GM21390 (cell line): ENCODE results near the gene ZRANB2.

Experiments
- ATAC-seq: cut with Tn5 transposase; IDR thresholded peaks from one replicate; pipeline ENCODE4 v1.9.1; 2021; ENCODE audit not compliant: unreplicated experiment

ZRANB2 gene, protein sequence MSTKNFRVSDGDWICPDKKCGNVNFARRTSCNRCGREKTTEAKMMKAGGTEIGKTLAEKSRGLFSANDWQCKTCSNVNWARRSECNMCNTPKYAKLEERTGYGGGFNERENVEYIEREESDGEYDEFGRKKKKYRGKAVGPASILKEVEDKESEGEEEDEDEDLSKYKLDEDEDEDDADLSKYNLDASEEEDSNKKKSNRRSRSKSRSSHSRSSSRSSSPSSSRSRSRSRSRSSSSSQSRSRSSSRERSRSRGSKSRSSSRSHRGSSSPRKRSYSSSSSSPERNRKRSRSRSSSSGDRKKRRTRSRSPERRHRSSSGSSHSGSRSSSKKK

DNA sequence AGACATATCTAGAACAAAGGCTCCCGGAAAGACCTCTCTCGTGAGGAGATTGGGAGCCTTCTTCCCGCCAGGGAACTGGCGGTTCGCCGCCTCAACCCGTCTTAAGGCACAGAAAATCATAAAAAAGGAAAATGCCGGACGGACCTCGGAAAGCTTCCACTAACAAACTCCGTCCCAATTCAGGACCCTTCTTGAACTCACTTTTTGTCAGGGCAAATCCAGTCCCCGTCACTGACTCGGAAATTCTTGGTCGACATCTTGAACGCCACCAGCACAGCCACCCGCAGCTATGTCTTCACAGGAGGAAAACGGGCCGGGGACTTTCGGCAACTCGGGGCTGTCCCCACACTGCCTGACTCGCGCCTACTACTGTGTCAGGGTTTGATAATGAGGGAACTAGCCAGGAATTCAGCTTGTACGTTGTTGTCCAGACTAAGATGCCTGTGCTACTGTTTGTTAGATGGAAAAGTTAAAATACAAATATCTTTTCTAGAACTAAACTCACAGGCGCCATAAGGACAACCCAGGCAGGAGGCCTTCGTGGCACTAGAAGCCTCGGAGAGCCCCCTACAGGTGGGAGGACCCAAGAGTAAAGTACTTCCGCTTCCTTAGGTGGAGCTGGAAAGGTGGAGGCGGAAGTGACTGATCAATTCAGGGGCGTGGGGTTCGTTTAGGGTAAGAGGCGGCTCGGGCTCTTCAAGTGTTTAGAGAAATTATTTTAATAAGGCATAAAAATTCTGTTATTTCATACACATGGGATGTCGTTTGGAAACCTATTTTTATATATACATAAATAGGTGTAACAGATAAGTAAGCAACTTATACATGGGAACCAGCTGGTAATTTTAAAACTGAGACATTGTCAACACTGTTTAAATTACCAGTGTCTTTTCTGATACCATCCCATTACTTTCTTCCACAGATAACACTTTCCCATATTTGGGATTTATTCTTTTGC is at the start of gene ZRANB2:
TSS of gene ZRANB2 (minus strand) at position 297 of the 958 bp plus-strand sequence. CDS start at position 257, 40 bp downstream.
- ATAC-seq = peak; percentile 99

DNA sequence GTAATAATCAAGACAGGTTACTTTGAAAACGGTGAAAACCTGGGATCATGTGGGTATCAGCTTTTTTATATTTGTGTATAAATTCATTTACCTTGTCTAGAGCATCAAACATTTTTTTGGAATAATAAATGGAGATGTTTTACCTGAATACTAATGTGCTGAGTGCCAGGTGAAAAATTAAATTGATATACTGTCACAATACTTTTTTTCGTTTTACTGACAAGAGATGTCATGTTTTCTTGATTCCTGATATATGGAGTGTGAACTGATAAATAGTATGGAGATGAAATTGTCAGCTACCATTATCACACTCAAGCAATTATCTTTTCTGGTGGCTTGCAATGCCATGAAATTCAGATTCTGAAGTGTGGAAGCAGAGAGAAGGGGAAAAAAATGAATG is 47.2 kb upstream of the ZRANB2 start:
- ATAC-seq = no peak

DNA sequence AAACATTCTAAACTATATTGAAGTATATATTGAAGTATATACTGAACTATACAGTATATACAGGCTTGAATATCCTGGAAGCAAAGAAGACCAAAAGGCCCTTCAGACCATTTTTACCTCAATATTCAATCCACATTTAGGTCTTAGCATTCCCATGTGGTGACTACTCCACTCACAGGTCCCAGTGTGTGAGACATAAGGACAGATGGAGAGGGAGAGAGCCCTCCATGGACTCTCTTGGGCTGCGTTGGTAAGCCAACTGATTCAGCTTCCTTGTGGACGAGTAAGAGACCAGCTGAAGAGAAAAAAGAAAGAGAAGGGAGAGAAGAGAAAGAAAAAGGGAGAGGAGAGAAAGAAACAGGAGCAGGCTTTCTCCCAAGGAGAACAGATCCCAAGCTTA is 37.3 kb upstream of the ZRANB2 start:
- no peak for ATAC-seq

DNA sequence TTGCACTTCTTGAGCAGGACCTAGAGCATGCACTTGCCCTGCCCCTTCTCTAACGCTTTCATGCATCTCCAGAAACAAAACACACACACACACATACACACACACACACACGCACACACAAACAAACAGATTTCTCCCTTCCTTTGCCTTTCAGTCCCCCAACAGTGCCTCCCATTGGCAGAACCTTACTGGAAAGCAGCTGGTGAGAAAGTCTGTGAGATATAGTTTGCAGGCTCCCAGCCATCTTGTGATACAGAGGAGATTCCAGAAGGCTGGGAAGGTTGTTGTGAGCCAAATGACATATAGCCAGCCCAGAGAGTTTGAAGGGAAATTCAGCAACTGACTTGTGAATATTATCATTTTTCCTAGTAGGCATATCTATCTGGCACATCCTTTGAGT is 35.9 kb upstream of the ZRANB2 start:
- ATAC-seq = no peak

DNA sequence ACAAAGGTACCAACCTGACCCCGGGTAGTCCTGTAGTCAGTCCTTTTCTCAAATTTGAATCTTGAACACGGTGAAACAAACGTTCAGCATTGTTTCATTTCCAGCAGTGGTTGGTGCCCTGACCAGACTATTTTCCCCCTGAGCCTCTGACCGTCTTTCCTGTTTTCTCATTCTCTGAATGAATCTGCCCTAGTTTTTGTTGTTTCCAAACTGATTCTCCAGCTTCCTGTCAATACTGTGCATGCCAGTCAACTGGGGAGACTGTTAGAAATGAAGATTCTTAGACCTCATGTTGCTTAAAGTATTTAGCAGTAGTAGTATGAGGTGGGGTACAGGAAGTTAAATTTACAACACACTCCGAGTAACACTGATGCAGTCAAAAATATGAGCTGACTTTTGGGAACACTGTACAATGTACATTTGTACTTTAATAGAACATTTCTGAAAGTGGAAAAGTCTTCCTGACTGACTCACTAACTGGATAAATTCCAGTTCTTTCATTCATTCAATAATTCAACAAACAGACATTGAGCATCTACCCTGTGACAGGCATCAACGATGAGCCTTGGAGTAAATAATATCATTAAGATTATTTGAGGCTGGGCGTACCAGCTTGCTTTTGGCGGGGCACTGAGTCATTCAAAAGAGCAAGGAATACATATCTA is 26.0 kb upstream of the ZRANB2 start:
- no peak for ATAC-seq

DNA sequence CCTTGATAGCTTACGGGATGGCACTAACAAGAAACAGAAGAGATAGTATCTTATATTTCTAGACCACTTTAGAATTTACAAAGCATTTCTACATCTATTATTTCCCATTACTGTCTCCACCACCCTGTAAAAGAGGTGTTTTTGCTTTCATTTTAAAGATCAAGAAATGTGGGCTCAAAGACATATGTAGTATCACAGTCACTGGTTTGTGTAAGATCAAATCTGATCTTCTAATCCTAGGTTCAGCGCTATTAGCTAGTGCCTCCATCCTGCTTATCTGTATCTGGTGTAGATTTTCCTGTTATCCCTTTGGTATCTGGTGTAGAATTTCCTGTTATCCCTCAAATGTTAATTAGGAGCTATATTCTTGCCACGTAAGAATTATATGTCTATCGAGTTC is 23.6 kb upstream of the ZRANB2 start:
- ATAC-seq = no peak

DNA sequence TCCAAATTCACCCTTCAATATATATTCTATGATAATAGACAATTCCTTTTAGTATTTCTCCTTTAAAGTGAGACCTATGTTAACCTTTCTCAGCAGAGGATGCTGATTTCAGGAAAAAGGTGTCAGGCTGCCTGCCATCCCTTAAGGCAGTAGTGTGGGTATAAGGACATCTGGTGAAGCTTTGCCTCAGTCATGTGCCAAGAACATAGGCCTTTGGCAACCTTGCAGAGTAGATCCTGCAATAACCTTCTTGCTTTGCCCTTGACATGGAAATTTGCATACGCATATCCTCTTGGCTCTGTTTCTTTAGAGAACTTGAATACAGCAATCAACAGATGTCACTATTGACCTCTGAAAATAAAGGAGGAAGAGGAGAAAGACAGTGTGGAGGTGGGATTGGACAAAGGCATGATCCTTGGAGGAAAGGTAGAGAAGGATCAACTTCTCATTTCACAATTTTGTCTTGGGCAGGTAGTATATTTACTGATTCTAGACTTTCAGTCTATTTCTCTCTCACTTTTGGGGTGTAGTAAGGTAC is 21.1 kb upstream of the ZRANB2 start:
- no peak for ATAC-seq

DNA sequence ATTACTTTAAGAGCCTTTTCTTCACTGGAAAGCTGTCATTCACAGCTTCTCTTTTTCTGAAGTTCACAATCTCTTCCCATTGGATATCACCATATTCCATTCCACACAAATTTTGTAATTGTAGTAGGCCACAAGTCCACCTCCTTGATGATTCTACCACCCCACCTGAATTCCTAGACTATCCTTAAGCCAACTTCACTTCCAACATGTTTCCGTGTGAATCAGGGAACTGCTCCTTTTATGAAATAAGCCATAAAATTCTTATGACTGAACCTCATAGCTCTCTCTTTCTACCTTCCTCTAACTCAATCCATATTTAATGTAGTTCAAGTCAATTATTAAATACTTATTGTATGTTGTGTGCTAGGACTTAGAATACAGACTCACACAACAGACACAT is 16.6 kb upstream of the ZRANB2 start:
- no peak for ATAC-seq

DNA sequence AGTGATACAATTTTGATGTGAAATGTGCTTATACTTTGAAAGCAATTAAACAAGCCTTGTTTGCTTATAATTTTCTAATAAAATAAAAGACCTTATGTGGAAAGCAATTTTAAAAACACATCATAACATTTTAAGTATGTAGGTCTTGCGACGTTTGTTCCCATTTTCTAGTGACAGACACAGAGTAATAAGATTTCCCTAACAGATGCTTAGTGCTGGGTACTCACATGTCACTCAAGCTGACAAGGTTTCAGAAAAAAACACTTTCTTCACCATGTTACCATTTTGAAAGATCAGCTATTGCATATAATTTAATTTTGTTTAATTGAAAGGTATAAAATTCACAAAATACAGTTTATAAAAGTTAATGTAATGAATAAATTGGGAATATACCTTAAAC is 14.1 kb upstream of the ZRANB2 start:
- ATAC-seq = no peak

DNA sequence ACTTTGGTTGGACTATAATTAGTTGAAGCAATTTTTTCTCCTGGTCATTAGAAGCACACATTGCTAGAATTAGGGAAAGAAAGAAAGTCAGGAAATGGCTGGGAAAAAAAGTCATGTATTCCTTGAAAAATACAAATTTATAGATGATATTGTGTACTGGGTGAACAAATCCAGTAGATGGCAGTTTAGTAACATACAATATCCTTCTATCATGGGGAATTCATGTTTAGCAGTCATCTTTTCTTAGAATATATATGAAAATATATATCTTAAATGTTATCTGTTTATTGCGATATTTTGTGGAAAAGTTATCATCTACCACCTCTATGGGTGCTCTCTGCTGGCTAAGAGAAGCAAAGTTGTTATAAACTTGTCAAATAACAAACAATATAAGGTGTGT is 13.1 kb upstream of the ZRANB2 start:
- no peak for ATAC-seq

DNA sequence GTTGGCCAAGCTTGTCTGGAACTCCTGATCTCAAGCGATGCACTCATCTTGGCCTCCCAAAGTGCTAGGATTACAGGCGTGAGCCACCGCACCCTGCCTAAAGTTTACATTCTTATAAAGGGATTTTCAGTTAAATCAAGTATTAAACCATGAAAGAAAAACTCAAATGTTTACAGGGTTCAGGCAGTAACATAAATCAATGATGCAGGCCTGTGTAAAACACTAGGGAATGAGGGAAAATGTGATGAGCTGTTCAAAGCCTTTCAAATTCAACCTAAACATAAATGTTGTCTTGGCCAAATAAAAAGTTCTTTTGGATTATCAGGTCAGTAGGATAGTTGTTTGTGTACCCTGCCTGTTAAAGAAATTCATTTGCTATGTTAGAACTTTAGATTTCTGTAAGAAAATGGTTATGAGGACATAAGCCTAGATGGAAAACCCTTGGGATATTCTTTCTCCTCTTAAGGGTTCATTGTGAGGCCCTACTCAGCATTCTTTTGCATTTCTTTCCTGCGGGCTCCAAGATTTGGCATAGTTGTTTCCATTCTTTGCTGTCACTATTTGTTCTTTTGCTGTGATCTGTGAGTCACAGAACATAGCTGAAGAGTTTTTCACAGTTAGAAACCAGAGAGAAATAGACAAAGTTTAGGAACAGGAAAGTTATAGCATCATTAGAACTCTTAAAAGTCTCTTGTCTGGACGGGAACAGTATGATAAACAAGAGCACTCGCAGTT is 8.9 kb upstream of the ZRANB2 start:
- no peak for ATAC-seq

DNA sequence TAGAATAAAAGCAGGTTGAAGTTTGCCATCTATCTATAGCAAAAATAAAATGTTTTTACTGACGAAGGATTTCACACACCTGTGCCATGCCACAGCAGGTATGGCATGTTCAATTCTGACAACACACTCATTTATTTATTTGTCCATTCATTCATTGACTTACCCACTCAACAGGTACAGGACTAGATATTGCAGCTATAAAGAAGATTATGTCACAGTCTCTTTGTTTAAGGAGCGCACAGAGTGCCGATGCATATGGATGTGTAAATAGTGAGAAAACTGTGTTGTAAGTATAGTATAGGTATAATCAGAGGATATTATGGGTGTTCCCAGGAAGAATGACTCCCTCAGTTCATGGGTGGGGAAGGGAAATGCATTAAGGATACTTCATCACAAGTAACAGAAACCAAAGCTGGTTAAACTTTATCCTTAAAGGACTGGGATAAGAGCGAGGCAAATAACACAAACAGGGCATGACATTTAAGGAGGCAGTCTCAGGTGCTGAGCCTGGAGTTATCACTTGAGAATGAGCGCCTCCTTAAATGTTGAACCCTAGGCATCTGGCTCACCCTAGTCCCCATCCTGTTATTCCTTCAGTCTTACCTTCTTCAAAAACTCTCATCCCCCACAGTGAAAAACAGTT is 7.9 kb upstream of the ZRANB2 start:
- ATAC-seq = no peak

DNA sequence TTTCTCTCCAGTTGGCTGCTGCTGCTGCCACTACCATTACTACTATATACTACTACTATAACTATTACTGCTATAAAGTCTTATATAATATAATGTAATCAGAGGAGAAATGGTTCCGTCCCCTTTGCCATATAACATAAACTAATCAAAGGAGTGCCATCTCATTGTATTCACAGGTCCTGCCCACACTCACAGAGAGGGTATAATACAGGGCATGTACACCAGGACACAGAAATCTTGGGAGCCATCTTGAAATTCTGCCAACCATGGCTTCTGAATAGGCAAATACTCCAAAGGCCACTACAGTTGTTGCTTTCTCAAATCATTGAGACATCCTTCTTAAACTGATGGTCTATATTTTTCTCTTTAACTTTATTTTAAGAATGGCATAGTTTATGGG is 6.9 kb upstream of the ZRANB2 start:
- no peak for ATAC-seq

DNA sequence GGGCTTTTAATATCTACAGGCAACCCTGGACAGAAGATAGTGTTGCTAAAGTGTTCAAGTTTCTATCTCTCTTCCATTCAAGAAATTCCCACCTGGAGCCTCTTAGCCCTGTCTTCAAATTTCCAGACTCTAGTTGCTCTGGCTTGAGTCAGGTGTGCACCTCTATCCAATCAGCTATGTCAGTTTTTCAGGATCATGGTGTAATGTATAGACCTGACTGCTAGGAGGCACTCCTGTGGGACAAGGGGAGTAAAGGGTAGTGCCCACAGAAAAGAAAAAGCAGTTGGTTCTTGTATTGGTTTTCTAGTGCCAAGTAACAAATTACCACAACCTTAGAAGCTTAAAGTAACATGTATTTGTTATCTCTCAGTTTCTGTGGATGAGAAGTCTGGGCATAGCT is 6.2 kb upstream of the ZRANB2 start:
- ATAC-seq = no peak

DNA sequence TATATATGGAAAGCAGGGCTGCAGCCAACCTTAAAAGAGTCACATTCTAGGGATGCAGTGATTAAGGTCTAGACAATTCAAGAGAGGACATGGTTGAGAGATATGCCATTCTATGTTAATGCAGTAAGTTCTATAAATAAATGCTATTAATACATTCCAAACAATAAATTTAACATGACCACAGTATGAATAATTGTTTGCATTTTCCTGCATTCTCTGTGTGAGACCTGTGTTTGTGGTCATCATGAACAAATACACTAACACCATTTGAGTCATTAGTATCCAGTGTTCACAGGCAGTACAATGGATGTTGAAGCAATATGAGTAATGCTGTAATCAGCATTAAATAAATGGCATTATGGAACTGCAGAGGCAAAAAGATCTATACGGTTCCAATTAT is 5.5 kb upstream of the ZRANB2 start:
- ATAC-seq = no peak

DNA sequence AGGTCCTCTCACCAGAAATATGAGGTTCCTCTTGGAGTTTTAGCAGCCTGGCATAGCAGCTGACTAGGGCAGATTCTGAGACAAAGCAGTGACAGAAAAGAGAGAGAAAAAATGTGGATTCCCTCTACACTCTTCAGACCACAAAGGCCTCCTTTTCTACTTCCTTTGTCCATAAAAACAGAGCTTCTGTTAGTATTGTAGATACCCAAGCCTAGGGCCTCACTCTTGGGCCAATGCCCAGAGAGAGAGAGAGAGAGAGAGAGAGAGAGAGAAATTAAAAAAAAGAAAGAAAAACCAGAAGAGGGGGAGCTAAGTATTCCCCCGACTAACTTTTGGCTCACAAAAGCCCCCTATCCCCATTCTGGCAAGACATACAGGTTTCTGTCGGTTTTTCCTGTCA is 2.4 kb upstream of the ZRANB2 start:
- ATAC-seq = no peak

DNA sequence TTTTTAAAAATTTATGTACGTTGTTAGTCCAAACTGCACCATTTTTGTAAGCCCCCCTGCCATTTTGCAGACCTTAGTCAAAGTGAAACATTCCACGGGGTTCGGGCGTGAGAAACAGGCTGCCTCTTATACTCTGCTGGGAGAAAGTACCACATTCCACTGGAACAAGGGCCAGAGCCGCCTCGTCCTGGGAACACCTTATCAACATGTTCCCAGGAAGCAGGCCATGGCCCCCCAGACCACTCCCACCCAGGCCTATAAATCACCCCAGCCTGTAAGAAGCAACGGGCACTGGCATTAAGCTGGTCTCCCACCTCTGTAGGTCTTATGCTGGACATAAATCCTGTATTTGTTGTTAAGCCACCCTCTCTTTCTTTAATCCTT is 854 bp upstream of the ZRANB2 start:
- no peak for ATAC-seq

DNA sequence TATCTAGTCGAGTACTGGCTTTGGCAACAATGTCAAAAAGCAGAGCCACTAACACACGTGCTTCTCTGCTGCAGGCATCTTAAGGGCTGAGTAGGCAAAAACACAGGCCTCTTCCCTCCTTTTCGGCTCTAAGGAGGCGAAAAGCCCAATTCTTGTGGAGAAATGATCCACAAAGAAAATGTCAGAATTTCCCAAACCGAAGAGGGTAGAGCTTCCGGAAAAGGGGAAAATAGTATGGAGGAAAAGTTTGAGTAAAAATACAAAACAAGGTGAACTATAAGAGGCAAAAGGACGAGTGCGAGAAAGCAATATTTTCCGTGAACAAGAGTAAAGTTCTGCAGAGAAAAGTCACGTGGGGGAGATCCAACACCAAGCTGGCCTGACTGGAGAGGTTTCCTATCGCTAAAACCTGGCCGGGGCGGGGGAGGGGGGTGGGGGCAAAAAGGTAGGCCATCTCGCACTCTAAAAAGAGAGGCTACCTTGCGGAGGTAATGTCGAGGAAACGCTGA is 551 bp downstream of the ZRANB2 start:
- peak; percentile 18 for ATAC-seq

DNA sequence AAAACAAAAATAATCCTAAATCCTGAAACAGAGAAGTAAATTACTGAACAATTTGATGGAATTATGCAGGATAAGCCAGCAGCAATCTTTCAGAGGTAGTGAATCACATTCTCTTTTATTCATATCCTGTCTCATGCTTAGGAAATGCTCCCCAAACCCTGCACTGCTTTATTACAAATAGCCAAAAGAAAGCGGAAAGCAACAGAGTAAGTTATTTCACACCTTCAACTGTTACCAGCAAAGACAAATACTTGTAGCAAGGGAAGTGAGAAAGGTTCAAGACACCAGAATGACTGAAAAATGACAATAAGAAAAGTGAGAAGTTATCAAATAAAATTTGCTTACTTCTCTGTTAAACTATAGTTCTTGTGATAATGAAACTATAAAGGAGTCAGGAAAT is 6.2 kb downstream of the ZRANB2 start:
- ATAC-seq = peak; percentile 46

DNA sequence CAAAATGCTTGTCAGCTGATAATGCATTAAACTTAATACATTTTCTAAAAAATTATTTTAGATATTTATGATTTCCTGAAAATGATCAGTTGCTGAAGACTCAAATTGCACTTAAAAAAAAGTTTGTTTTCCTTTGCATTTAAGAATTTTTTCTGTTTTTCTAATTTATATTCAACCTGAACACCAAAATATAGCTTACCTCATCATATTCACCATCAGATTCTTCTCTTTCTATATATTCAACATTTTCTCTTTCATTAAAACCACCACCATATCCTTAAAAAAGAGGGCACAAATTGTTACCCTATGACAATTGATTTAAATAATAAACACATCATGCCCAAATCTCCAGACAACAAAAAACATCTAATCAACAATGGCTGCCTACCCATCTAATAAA is 8.6 kb downstream of the ZRANB2 start:
- ATAC-seq = no peak
